ENCODE data around the gene STX19.

DNA sequence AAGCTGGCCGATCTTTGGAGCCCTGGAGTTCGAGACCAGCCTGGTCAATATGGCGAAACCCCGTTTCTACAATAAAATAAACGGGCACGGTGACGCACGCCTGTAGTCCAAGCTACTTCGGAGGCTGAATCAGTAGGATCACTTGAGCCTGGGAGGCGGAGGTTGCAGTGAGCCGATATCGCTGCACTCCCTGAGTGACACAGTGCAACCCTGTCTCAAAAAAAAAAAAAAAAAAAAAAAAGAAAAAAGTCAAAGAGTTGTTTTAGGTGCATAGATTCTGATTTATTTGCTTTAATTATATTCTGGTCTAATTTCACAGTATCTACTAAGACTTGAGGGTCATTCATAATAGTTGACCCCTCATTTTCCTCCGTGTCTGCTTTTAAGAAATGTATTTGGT is 46.7 kb downstream of the STX19 start:
- TF ChIP-seq, protein P1, sequence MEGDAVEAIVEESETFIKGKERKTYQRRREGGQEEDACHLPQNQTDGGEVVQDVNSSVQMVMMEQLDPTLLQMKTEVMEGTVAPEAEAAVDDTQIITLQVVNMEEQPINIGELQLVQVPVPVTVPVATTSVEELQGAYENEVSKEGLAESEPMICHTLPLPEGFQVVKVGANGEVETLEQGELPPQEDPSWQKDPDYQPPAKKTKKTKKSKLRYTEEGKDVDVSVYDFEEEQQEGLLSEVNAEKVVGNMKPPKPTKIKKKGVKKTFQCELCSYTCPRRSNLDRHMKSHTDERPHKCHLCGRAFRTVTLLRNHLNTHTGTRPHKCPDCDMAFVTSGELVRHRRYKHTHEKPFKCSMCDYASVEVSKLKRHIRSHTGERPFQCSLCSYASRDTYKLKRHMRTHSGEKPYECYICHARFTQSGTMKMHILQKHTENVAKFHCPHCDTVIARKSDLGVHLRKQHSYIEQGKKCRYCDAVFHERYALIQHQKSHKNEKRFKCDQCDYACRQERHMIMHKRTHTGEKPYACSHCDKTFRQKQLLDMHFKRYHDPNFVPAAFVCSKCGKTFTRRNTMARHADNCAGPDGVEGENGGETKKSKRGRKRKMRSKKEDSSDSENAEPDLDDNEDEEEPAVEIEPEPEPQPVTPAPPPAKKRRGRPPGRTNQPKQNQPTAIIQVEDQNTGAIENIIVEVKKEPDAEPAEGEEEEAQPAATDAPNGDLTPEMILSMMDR (IDR thresholded peaks at IDR 0.05) = no peak
- no peak for TF ChIP-seq POLR2A (IDR thresholded peaks at IDR 0.05)
- no peak for TF ChIP-seq EP300 (IDR thresholded peaks at IDR 0.05)
